T-helper 22 cell (primary cell): ENCODE data around the gene HYAL2.
"Not testable (repeated sequence)": the region's sequence is repeated elsewhere in the genome, so short reads cannot be mapped to it uniquely, and the experiment has no call there.

Source experiments
- DNase-seq: peaks from one replicate; pipeline ENCODE4 v3.0.0-alpha.2; 2020; ENCODE audit warnings: low read depth

The HYAL2 gene

DNA sequence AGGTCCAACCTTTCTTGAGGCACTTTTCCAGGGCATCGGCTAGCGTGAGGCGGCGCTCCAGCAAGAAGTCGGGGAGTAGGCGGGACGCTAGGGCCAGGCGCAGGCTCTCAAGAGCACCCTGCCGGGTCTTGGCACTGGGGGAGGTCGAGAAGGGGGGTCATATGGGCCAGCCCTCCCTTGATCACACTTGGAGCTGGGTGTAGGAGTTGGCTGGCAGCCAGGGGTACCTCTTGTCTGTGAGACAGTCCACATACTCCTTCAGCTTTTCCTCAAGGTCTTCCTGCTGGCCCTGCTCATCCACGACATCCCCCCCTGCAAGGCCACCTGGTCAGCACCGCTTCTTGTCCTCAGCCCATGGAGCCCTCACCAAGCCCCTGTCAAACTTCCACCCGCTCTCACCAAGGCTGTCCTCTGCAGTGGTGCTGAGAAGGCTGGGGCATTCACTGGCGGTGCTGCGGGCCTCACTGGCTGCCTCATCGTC lies 32.3 kb downstream of the HYAL2 start:
- DNase-seq: no peak

DNA sequence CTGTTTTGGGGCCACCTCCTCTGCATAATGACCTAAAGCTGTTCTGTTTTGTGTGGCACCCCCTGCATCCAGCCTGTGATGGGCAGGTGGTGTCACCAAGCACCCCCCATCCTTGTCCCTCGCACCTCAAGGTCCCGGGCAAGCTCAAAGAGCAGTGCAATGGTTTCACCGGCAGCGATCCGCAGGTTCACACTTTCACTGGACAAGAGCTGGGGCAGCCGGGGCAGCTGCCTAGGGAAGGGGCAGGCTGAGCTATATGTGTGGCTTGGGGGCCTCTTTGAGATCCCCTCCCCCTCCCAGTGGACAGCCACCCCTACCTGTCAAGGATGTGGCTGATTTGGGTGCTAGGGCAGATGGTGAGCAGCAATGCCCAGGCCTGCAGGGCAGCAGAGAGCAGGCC lies 33.4 kb downstream of the HYAL2 start:
- DNase-seq: no peak

DNA sequence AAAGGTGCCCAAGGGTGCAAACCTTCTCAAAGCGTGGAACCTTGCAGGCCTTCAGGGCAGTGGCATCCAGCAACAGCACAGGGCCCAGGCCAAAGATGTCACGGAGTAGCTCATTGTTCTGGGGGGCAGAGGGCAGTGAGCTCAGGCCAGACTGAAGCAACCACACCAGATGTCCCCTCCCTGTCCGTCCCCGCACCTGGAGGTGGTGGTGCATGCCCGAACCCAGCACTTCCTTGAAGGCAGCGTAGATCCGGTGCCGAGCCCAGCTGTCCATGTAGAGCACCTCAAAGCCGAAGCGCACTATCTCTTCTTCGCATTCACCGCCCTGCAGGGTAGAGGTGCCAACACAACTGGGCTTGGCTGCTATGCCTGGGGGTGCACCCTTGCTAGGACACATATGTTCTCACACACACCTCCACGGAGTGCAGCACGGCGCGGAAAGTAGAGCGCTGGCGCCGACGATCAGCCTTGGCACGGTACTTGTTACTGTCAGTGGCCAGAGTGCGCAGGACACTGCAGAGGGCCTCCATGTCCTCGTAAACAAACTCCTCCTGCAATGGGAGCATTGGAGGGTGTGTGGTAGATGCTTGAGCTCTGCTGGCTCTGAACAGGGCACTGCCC lies 34.0 kb downstream of the HYAL2 start:
- DNase-seq: no peak

DNA sequence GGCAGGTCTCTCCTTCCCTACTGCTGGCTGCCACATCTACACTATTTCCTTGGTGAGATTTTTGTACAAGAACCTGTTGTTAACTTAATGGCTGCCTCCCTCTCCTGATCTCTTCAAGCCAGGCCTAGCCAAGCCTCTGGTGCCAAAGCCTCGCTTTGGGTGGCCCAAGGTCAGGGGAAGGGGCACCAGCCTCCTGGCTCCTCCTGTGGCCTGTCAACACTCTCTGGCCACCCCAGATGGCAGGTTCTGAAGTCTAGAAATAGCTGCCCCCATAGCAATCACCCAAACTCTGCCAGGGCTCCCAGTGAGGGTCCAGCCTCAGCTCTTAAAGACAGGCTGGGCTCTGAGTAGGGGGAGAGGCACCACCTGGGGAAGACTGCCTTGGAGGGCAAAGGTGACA lies 35.3 kb downstream of the HYAL2 start:
- DNase-seq: no peak

DNA sequence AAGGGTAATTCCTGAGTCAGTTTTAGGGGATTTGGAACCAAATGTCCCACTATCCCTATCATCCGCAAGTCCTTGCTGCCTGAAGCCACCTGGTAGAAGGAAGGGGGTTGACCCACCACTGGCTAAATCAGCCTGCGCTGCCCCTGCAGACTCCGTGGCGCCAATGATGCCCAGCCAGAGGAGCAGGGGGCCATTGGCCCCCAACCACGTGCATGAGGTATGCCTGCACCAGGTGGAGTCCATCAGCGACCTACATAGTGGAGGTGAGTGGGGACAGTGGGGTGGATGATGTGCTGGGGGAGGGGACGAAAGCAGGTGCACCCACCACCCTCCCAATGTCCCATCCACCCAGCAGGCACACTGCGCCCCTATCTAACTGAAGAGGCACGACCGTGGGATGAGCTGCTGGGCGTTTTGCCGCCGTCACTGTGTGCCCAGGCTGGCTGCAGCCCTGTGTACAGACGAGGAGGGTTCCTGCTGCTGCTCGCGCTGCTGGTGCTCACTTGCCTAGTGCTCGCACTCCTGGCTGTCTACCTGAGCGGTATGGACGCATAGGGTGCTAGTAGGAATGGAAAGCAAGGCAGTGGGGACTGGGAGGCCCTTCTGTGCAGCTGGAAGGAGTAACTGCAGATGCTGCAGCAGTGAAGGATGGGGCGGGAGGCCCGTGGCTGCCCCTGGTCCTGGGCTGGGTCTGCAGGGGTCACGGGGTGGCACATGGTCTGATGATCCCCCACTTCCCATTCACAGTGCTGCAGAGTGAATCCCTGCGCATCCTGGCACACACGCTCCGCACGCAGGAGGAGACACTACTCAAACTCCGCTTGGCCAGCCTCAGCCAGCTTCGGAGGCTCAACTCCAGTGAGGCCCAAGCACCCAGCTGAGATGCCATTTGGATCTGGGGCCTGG lies 36.0 kb downstream of the HYAL2 start:
- DNase-seq: no peak

DNA sequence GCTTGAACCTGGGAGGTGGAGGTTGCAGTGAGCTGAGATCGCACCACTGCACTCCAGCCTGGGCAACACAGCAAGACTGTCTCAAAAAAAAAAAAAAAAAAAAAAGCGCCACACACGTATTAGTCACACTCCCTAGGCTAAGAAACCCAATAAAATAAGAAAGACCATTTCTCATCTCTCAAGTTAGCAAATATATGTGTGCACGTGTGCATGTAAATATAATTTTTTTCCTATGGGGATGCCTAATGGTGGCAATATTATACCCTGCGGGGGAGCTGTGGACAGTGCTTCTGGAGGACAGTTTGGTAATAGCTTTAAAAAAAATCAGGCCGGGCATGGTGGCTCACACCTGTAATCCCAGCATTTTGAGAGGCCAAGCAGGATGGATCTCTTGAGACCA lies 38.4 kb downstream of the HYAL2 start:
- DNase-seq: not testable (repeated sequence)

DNA sequence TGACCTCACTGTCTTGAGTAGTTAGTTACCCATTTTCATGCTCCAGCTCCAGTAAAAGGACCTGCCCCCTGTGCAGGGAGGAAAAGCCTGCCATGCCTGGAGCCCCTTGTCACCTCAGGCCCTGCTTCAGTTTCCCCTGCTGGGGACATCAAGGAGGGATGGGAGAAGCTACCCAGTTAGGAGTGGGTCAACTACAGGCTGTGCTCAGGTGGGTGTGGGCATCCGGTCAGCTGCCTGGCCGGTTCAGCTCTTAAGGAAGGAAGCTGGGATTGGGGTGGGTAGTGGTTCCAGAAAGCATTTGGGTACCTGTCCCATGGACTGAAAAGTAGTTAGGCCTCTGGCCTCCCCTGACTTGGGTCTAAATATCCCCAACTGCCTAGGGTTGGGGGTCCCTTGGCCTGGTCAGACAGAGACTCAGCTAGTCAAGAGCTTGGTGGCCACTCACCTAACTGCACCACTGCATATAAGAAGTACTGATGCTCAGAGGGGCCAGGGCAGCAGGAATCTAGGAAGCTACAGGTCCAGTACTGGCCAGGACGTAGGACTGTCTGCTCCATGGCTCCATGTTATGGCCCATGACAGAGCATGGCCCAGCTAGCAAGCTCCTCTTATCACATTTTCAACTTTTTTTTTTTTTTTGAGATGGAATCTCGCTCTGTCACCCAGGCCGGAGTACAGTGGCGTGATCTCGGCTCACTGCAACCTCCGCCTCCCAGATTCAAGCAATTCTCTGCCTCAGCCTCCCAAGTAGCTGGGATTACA lies 43.1 kb downstream of the HYAL2 start:
- no peak for DNase-seq

DNA sequence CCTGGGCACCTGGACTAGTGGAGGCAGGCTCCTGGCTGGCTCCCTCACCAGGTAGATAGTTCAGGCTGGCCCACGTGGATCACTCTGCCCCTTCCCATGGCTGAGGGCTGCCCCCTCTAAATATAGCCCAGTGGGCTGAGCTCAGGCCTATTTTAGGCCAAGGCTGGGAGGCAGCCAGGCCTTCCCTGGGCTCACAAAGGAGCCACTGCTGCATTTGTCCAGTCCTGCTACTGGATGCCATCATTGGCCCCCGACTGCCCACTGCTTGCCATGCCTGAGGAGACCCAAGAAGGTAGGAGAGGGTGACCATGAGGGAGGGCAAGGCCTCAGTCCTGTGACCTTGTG lies 43.7 kb downstream of the HYAL2 start, which contains the start of gene LSMEM2:
Gene LSMEM2, plus strand, starts transcription at position 208 of the 345 bp plus-strand sequence. Its CDS starts 27 bp downstream, at position 235.
- no peak for DNase-seq

DNA sequence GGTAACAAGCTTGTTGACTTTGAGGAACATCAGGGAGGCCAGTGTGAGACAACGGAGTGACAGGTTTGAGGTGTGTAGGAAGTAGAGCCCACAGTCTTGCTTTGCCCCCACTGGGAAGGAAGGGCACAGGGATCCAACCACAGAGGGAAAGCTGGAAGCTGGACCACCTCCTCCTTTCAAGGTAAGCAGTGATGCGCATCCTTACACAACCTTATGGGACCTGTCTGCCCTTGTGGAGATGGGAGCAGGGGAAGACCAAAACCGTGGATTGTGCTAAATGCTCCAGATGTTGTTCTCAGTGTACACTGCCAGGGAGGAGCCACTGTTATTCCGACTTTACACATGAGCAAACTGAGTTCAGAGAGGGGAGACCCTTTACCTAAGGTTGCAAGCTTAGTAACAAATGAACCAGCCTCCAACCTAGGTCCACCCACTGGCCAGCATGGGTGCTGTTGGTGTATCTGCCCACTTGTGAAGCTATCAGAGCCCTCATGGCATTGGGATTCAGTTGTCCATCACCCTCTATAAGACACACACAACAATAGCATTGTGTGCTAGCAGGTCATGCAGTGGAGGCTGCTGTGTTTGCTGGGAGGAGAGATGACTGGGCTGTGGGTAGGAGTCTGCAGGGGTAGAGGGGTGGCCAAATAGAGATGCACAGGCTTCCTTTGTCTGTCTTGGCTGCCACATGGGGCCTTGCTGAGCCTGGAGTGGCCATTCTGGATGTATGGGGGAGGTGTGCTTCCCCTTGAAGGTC lies 44.2 kb downstream of the HYAL2 start:
- no peak for DNase-seq

DNA sequence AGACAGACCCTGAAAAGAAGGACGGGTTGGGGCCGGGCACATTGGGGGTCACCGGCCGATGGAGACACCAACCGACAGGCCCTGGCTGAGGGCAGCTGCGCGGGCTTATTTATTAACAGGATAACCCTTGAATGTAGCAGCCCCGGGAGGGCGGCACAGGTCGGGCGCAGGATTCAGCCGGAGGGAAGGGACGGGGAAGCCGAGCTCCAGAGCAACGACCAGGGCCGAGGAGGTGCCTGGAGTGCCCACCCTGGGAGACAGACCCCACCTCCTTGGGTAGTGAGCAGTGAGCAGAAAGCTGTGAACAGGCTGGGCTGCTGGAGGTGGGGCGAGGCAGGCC lies 45.8 kb downstream of the HYAL2 start:
- no peak for DNase-seq

DNA sequence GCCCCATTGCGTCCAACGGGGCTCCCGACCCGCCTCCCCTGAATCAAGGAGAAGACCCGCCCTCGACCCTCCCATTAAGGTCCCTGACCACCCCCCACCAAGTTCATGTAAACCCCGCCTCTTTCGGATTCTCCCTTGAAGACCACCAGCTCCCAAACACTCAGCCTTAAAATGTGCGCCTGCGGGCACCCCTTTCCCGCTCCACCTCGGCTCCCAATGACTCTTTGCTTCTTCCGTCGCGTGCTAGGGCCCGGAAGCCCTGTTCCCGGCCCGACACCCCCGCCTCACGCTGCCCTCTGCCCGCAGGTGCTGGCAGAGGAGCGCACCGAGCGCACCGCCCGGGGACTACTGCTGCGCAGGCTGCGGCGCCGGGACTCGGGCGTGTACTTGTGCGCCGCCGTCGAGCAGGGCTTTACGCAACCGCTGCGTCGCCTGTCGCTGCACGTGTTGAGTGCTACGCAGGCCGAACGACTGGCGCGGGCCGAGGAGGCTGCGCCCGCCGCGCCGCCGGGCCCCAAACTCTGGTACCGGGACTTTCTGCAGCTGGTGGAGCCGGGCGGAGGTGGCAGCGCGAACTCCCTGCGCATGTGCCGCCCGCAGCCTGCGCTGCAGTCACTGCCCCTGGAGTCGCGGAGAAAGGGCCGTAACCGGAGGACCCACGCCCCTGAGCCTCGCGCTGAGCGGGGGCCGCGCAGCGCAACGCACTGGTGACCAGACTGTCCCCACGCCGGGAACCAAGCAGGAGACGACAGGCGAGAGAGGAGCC lies 46.4 kb downstream of the HYAL2 start:
- no peak for DNase-seq

DNA sequence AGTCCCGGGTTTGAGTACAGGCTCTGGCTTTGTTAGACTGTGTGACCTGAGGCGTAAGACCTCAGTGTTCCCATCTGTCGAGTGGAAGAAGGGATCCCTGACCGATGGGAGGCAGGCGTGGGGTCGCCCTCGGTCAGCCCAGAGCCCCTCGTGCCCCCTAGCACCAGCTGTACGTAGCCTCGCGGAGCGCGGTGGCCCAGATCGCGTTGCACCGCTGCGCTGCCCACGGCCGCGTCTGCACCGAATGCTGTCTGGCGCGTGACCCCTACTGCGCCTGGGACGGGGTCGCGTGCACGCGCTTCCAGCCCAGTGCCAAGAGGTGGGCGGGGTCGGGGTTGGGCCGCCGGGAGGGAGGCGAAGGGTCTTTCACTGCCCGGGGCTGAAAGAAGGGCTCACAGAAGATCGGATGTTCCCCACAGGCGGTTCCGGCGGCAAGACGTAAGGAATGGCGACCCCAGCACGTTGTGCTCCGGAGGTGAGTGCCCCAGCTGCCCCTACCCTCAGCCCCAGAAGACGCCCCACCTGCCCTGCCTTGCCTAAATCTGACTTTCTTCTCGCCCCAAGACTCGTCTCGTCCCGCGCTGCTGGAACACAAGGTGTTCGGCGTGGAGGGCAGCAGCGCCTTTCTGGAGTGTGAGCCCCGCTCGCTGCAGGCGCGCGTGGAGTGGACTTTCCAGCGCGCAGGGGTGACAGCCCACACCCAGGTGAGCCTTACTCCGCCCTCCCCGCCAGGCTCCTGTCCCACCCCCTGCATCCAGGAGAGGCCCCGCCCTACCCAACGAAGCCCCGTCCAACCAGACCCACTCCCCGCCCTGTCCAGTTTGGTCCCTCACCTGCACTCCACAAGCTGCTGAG lies 47.2 kb downstream of the HYAL2 start:
- no peak for DNase-seq

DNA sequence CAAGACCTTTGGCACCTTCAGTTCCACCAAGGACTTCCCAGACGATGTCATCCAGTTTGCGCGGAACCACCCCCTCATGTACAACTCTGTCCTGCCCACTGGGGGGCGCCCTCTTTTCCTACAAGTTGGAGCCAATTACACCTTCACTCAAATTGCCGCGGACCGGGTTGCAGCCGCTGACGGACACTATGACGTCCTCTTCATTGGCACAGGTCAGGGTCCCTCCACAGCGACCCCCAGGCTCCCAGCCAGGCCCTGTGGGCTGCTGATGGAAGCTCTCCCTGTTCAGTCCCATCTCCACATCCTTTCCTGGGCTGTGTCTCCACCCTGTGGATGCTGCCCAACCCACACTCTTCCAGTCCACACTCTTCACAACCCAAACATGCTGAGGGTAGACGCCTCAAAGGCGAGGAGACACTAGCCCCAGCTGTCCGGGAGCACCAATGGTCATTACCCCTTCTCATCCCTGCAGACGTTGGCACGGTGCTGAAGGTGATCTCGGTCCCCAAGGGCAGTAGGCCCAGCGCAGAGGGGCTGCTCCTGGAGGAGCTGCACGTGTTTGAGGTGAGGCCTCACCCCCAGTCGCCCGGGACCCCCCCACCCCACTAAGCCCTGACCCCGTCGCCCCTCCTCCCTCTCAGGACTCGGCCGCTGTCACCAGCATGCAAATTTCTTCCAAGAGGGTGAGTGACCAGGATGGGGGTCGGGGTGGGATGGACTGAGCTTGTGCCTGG lies 48.0 kb downstream of the HYAL2 start:
- peak; percentile 48 for DNase-seq

DNA sequence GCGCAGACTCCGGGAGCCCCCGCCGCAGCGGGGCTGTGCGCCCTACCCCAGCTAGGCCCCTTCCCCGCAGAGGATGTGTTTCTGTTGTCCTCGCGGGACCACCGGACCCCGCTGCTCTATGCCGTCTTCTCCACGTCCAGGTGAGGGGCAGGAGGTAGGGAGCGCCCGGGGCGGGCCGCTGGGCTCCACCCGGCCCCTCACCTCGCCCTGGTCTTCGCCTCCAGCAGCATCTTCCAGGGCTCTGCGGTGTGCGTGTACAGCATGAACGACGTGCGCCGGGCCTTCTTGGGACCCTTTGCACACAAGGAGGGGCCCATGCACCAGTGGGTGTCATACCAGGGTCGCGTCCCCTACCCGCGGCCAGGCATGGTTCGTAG lies 48.9 kb downstream of the HYAL2 start:
- DNase-seq: no peak

DNA sequence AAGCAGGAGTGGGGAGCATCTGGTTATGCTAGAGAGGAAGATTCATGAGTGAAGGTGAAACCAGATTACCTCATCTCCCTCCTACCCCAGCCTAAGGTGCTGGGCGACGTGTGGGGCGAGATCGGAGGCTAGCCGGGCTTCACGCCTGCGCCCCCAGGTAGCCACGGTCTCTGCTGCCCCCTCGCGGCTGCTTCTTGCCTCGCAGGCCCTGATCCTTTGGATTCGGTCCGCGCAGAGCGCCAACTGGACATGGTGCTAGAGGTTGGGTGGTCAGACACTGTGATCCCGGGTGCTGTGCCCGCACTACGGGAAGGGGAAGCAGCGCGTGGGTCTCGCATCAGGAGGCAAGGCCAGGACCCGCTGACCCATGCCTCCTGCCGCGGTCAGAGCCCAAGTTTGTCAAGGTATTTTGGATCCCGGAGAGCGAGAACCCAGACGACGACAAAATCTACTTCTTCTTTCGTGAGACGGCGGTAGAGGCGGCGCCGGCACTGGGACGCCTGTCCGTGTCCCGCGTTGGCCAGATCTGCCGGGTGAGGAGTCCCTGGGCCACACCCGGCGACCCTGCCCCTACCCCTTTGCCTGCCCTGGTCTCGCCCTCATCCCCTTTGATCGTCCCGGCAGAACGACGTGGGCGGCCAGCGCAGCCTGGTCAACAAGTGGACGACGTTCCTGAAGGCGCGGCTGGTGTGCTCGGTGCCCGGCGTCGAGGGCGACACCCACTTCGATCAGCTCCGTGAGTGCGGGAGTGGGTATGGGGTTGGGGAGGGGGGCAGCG lies 49.4 kb downstream of the HYAL2 start:
- DNase-seq: peak; percentile 56

DNA sequence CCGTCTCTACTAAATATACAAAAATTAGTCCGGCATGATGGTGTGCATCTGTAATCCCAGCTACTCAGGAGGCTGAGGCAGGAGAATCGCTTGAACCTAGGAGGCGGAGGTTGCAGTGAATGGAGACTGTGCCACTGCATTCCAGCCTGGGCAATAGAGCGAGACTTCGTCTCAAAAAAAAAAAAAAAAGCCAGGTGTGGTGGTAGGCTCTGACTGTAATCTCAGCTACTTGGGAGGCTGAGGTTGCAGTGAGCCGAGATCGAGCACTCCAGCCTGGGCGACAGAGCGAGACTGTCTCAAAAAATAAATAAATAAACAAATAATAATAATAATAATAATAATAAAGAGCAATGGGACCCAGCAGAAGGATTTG lies 50.0 kb downstream of the HYAL2 start:
- not testable (repeated sequence) for DNase-seq

DNA sequence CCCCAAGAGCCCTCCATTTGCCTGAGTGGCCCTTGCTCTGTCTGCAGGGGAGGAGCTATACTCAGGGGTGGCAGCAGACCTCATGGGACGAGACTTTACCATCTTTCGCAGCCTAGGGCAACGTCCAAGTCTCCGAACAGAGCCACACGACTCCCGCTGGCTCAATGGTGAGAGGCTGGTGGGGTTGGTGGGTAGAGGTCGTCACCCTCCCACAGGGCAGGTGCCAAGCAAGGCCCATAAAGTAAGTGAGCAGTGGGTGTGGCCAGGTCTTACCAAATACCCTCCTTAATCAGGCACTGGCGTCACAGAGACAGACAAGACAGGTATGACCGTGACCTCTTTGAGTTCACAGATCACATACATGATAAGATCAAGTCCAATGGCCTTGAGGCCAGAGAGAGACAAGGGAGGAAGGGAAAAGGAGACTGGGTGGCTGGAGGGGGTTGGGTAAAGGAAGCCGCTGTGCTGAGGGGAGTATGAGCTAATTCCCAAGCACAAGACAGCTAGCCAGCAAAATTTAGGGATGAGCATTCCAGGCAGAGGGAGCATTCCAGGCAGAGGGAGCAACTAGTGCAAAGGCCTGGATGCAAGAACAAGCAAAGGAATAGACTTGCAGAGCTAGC lies 51.1 kb downstream of the HYAL2 start:
- no peak for DNase-seq

DNA sequence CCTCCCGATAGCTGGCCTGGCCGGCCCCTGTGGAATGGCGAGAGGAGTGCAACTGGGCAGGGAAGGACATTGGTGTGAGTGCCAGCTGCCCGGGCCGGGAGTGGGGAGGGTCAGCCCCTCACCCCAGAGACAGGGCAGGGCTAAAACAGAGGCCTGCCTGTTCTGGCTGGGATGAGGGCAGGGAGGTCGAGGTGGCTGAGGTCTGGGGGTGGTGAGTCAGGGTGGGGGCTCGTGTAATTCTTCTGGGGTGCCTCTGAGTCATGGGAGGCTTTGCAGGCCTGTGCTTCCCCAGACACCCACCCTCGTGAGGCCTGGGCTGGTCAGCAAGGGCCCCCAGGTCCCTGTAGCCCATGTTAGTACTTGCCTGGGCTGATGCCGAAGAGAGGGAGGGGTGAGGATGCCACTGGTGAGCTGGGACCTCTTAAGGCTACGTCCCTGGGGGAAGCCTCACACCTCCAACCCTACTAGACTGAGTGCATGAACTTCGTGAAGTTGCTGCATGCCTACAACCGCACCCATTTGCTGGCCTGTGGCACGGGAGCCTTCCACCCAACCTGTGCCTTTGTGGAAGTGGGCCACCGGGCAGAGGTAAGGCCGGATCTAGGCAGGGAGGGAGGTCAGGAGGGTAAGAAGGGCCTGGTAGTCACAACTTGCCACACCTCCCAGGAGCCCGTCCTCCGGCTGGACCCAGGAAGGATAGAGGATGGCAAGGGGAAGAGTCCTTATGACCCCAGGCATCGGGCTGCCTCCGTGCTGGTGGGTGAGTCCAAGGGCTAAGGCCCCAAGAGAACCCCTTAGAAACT lies 51.9 kb downstream of the HYAL2 start:
- DNase-seq: no peak
